HG03342 (cell line): ENCODE measurements around the gene NXPE3.
"Not testable (repeated sequence)": the region's sequence is repeated elsewhere in the genome, so short reads cannot be mapped to it uniquely, and the experiment has no call there.

ENCODE experiments used
- ATAC-seq: cut with Tn5 transposase; IDR thresholded peaks from one replicate; pipeline ENCODE4 v1.9.1; 2021; ENCODE audit warnings: mild to moderate bottlenecking, moderate library complexity; ENCODE audit not compliant: unreplicated experiment

Gene NXPE3

DNA sequence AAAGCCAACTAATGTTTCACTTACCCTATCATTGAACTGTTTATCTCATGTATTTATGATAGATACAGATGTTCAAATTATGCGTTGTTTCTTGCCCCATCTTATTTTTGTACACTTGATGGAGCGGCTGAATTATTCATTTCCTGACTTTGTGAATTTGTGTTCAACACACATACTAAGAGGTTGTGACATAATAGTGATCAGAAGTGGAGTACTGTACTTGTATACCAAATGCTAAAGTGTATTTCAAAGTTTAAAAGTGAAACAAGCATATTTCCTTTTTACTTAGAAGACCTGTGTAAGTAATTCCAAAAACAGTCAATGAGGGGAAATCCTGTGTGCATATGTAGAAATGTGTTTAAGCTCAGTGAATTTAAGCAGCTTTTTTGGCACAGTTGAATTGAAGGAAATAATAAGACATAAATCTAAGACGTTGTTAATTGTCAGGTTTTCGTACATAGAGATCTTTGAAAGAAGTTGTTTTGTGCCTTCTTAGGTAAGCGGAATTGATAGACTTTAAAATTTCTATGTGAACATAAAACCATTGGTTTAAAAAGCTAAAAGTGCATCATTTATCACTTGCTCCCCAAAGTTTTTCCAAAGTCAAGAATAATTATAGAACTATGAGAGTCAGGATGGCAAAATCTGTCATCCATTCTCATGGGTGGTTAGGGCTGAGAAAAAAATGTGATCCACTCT is 72.2 kb downstream of the NXPE3 start:
- ATAC-seq, result no peak

DNA sequence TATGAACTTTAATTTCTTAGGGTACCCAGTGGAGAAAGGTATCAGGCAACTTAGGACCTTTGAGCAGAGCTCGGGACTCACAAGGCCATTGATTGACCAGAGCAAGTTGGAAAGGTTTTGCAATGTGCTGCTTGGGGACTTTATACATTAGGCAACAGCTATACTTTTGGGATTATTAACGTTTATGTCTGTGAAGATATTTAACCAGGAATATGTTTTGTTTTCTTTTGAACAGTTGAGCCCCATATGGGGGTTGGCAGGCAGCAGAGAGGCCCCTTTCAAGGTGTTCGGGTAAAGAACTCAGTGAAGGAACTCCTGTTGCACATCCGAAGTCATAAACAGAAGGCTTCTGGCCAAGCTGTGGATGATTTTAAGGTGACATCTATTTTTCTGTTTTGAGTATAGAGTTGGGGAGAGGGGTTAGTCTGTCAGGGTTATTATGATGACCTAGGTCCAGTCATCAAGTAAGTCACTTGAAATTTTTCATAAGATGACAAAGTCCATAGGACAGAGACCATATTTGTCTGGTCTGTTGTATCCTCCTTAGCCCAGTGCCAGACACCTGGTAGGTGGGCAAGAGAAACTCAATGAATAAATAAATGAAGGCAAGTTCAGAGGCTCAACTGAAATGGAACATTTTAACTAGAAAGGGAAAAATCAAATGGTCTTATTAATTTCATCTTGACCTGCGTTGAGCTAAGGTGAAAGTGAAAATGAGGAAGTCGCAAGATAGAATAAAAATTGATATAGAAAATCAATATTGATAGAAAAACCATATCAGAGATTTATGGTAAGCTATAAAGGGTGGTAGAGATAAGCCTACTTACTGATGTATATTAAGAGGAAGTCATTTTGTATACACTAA is 73.1 kb downstream of the NXPE3 start:
- ATAC-seq, result no peak

DNA sequence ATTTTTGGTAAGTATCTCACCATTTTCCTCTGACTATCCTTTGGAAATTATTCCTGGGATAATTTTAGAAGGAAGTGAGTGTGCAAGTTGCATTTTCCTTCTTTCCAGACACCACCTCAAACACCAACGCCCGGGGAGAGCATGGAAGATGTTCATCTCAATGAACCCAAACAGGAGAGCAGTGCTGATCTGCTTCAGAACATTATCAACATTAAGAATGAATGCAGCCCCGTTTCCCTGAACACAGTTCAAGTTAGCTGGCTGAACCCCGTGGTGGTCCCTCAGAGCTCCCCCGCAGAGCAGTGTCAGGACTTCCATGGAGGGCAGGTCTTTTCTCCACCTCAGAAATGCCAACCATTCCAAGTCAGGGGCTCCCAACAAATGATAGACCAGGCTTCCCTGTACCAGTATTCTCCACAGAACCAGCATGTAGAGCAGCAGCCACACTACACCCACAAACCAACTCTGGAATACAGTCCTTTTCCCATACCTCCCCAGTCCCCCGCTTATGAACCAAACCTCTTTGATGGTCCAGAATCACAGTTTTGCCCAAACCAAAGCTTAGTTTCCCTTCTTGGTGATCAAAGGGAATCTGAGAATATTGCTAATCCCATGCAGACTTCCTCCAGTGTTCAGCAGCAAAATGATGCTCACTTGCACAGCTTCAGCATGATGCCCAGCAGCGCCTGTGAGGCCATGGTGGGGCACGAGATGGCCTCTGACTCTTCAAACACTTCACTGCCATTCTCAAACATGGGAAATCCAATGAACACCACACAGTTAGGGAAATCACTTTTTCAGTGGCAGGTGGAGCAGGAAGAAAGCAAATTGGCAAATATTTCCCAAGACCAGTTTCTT is 74.2 kb downstream of the NXPE3 start:
- ATAC-seq, result no peak

GRCh38 chr3:101853982-101854381 is 75.0 kb downstream of the NXPE3 start:
- no peak for ATAC-seq

- no peak for ATAC-seq
Measured at GRCh38 chr3:101854608-101855304, 75.7 kb downstream of the NXPE3 start.

GRCh38 chr3:101857301-101857741 is 78.3 kb downstream of the NXPE3 start:
- ATAC-seq, result no peak

- no peak for ATAC-seq
Measured at GRCh38 chr3:101858464-101859030, 79.5 kb downstream of the NXPE3 start.

GRCh38 chr3:101859882-101860448 is 81.0 kb downstream of the NXPE3 start:
- no peak for ATAC-seq

GRCh38 chr3:101861212-101861788 is 82.3 kb downstream of the NXPE3 start:
- no peak for ATAC-seq

- no peak for ATAC-seq
Measured at GRCh38 chr3:101861789-101862415, 82.9 kb downstream of the NXPE3 start.

DNA sequence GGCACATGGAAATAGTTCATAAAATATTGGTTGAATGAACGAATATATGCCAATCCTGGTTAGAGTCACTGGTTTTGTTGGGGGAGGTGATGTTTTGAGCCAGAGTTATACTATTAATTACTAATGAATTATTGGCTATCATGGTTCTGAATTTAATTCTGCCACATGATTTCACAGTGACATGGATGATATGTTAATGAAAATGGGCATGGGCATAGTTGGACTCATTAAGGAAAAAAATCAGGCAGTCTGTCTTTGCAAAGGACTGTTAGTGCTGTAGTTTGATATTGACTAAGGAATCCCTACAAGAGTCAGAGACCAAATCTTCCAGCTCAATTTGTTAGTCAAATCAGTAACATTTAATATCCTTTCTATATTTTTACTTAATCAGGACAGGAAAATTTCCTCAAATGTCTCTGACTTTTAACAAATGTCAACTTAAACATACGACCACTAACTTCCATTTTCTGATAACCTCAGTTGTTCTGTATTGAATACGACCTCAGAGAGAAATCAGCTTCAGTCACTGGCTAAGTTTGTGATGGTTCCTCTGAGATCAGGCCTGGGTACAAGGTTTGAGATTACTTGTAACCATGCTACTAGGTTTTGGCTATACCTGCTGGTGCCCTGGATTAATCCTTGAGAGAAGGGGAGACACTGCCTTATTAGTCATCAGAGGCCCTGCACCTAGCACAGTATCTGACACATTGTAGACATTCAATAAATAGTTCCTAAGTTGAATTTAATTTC is 83.6 kb downstream of the NXPE3 start:
- ATAC-seq, result no peak

GRCh38 chr3:101864926-101865325 is 85.9 kb downstream of the NXPE3 start:
- ATAC-seq, result not testable (repeated sequence)

GRCh38 chr3:101865751-101866509 is 86.9 kb downstream of the NXPE3 start:
- ATAC-seq, result no peak

DNA sequence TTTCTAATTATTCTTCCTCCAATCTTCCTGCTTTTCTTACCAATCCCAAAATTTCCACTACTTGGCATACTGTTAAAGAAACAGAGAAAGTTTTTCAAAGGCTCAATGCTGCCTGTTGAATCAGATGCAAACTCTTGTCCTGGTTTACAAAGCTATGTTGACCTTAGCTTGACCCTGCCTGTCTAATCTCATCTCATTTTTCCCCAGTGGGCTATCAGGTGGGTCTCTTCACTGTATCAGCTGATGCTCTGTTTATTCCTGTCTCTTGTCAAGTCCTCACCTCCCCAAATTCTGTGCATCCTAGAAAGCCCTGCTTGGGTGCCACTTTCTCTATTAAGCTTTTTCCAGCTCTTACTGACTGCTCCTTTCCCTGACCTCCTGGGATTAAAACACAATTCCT is 88.5 kb downstream of the NXPE3 start:
- no peak for ATAC-seq

DNA sequence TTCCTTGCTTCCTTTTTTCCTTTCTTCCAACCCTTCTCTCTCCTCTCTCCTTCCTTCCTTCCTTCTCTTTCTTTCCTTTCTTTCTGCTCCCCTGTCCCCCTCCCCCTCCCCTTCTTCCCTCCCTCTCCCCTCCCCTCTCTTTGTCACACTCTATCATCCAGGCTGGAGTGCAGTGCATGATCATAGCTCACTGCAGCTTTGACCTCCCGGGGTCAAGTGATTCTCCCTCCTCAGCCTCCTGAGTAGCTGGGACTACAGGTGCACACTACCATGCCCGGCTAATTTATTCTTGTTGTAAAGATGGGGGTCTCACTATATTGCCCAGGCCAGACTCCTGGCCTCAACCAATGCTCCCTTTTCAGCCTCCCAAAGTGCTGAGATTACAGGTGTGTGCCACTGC is 89.0 kb downstream of the NXPE3 start:
- ATAC-seq, result no peak

DNA sequence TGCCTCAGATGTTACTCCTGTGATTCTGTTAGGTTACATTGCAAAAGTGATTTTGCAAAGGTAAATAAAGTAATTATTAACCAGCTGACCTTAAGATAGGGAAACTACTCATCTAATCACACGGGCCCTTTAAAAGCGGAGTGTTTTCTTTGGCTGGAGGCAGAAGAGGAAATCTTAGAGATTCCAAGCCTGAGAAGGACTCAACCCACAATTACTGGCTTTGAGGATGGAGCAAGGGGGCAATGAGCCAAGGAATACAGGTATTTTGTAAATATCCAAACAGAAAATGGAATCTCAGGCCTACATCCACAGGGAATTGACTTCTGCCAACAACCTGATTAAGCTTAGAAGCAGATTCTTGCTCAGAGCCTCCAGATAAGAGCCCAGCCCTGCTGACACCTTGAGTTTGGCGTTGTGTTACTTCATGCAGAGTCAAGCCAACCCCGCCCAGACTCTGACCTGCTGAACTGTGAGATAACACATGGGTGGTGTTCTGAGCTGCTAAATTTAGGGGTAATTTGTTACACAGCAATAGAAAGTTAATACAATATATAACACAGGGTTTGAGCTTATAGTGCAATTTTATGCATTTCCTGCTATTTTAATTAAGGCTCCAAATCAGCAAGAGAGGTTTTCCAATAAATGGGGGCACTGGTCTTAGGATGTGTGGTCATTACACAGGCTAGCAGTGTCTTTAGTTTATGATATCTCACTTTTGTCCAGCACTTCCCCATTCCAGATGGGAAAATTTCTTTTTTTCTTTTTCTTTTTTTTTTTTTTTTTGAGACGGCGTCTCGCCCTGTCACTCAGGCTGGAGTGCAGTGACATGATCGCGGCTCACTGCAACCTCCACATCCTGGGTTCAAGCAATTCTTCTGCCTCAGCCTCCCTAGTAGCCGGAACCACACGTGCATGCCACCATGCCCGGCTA is 89.8 kb downstream of the NXPE3 start:
- ATAC-seq, result no peak

DNA sequence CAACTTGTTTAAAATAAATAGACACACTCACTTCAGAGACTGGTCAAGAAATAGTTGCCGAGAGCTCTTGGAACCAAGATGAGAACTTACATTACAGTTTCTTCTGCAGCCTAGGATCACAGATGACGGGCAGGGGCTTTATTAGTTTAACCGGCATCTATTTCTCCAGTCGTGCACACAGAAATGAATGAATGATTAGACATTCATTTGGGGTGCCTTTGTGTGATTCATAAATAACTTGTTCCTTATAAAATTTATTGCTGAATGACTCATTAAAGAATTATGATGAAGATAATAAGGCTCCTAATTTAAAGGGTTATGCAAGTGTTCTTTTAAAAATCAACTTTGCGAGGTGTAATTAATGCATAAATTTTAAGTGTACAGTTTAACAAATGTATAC is 91.1 kb downstream of the NXPE3 start:
- ATAC-seq, result no peak
